IMR-90 (cell line): Measurements from ENCODE around the gene ZNF593OS.

Experiments used
- BHLHE40 ChIP-seq: fragments of 150-350 bp; IDR thresholded peaks from 2 replicates; pipeline ENCODE4 v1.6.1; 2016; ENCODE audit warnings: mild to moderate bottlenecking, low read depth, low read length
- CEBPB ChIP-seq: IDR thresholded peaks from 2 replicates; pipeline ENCODE4 v1.6.1; 2012; ENCODE audit warnings: low read depth, low read length, improper control_type of control experiment
- CTCF ChIP-seq: conservative IDR thresholded peaks from 2 replicates; pipeline ENCODE4 v1.5.1; 2012; ENCODE audit warnings: mild to moderate bottlenecking, low read depth, low read length, improper control_type of control experiment
- FOS ChIP-seq: fragments of 150-350 bp; IDR thresholded peaks from 2 replicates; pipeline ENCODE4 v1.6.1; 2016; ENCODE audit warnings: low read depth, low read length
- MAZ ChIP-seq: IDR thresholded peaks from 2 replicates; pipeline ENCODE4 v1.6.1; 2012; ENCODE audit warnings: low read depth, mild to moderate bottlenecking, low read length, improper control_type of control experiment, moderate library complexity, borderline replicate concordance
- POLR2A ChIP-seq: IDR thresholded peaks from 2 replicates; pipeline ENCODE4 v1.6.1; 2012; ENCODE audit warnings: mild to moderate bottlenecking, low read depth, low read length
- RAD21 ChIP-seq: IDR thresholded peaks from 2 replicates; pipeline ENCODE4 v1.6.1; 2012; ENCODE audit warnings: low read length, improper control_type of control experiment
- RCOR1 ChIP-seq: IDR thresholded peaks from 2 replicates; pipeline ENCODE4 v1.6.1; 2012; ENCODE audit warnings: mild to moderate bottlenecking, low read length, improper control_type of control experiment; ENCODE audit not compliant: insufficient replicate concordance
- RFX5 ChIP-seq: IDR thresholded peaks from 2 replicates; pipeline ENCODE4 v1.8.0; 2012; ENCODE audit warnings: low read depth, mild to moderate bottlenecking, low read length, moderate library complexity
- USF2 ChIP-seq: fragments of 150-350 bp; IDR thresholded peaks from 2 replicates; pipeline ENCODE4 v1.6.1; 2017; ENCODE audit warnings: mild to moderate bottlenecking, antibody characterized with exemption, low read length, low read depth

GRCh38 chr1:26215246-26215645 is 43.6 kb upstream of the ZNF593OS start:
- TF ChIP-seq CTCF (no peak), POLR2A (no peak), RAD21 (no peak), FOS (no peak), BHLHE40 (no peak), RCOR1 (no peak), MAZ (no peak), CEBPB (no peak), USF2 (no peak), RFX5 (no peak)
